K562 (cell line): ENCODE measurements around the gene IGIP. TPM values are rescaled to one million over a fixed set of nuclear protein-coding genes. Genes with fewer than 3 reads are reported as not detected.
A peak's percentile ranks its signal among the peaks of the same experiment; 100 is the strongest.

ENCODE experiments used
- DMBX1 ChIP-seq: fragments of 250-450 bp; sonication (Bioruptor Pico); IDR thresholded peaks from 2 replicates; pipeline ENCODE4 v1.8.0; 2022; ENCODE audit warnings: inconsistent platforms, mild to moderate bottlenecking, moderate library complexity, borderline replicate concordance
- HDAC2 ChIP-seq: fragments of 450-650 bp; IDR thresholded peaks from 2 replicates; pipeline ENCODE4 v1.6.1; 2016; ENCODE audit warnings: mild to moderate bottlenecking
- HMG20B ChIP-seq: fragments of 250-450 bp; sonication (Bioruptor Pico); IDR thresholded peaks from 2 replicates; pipeline ENCODE4 v1.5.0; 2021; ENCODE audit warnings: mild to moderate bottlenecking
- YY1 ChIP-seq, 3 experiments: IDR thresholded peaks; 2 replicates each; pipeline ENCODE4 v1.6.1; 2011; ENCODE audit warnings: low read length in 2 of 3, mild to moderate bottlenecking in 2 of 3, moderate library complexity in 2 of 3, borderline replicate concordance in 1 of 3, control low read depth in 1 of 3, low read depth in 1 of 3; ENCODE audit not compliant: insufficient read depth in 3 of 3, insufficient replicate concordance in 2 of 3, control insufficient read depth in 1 of 3, insufficient read length in 1 of 3; ENCODE audit errors: extremely low read depth in 1 of 3
- ZNF395 ChIP-seq: fragments of 200-800 bp; sonication (Bioruptor generic); IDR thresholded peaks from 2 replicates; pipeline ENCODE4 v1.6.1; 2017; ENCODE audit warnings: missing genetic modification characterization, missing compliant biosample characterization
- polyA plus RNA-seq, 8 experiments: library from polyadenylated mRNA; depleted of rRNA in 4 of 8; stranded (reverse) in 5 of 8; unstranded in 3 of 8; fragments of >200 nt; fragmentation: Nextera tagmentation in 2 of 8; fragmentation: Illumina TruSeq in 1 of 8; extraction: Ambion mirVana in 2 of 8; extraction: Trizol in 1 of 8; gene quantifications; 2 replicates each; pipeline versions ENCODE4 v1.2.1 to v1.2.3, GENCODE V29; 2011 to 2014; ENCODE audit warnings: inconsistent platforms in 1 of 8, missing spikeins in 1 of 8
- total RNA-seq, 7 experiments: library from RNA; depleted of rRNA in 6 of 7; stranded (reverse); fragments of >200 nt in 6 of 7; fragmentation: Illumina TruSeq in 2 of 7; extraction: Trizol in 2 of 7; gene quantifications; 2 replicates each; pipeline versions ENCODE4 v1.2.1 to v1.2.3, GENCODE V29; 2011 to 2021; ENCODE audit warnings: low replicate concordance in 1 of 7
- TF ChIP-seq, protein P1 (sequence below): fragments of 450-650 bp; IDR thresholded peaks from 2 replicates; pipeline ENCODE4 v1.6.1; 2016; ENCODE audit warnings: antibody characterized with exemption
- TF ChIP-seq, protein P2 (sequence below): fragments of 250-450 bp; sonication (Bioruptor Pico); IDR thresholded peaks from 2 replicates; pipeline ENCODE4 v1.5.1; 2021; ENCODE audit warnings: mild to moderate bottlenecking
- TF ChIP-seq, protein P3 (sequence below), 2 experiments: fragments of 450-650 bp; IDR thresholded peaks; 2 replicates each; pipeline ENCODE4 v1.6.1; 2016; ENCODE audit warnings: mild to moderate bottlenecking in 2 of 2, borderline replicate concordance in 1 of 2, low read depth in 1 of 2, moderate library complexity in 1 of 2

Gene IGIP
- total and polyA plus RNA-seq, 9 of the 15 experiments (the other 6 are each of a cell fraction or from before 2014, with no cell fraction given) = 0.52 to 1.6 (median 1.2) TPM

DNA sequence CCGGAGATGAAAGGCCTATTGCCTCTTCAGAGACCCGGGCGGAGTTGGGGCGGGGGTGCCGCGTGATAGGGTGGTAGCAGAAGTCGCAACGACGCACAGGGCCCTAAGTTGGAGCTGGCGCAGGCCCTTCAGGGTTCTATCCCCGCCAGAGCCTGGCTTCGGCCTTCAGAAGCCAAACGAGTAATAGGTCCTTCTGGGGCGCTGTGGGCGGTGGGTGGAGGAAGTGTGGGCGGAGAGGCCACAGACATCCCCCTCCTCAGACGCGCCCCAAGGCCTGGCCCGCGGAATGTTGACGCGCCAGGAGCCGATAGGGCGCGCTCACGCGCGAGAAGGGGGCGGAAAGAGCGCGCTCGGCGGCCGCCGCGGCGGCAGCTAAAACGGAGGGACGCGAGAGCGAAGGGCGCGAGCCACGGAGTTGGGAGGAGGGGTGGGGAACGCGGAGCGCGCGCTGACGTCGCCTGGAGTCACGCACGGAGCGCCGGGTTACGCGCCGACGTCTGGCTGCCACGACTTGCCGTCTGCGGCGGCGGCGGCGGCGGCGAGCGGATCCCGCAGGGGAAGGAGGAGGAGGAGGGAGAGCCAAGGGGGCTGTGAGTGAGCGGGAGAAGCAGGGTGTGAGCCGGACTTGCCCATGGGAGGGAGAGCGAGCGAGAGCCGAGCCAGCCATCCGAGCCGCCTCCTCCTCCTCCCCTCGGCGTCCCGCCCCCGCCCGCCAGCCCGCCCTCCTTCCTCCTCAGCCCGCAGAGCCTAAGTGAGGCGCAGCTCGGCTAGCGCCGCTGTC is 18.2 kb upstream of the IGIP start (continued):
- TF ChIP-seq HDAC2 (peak; percentile 45; the same call in 1 of the 2 replicates), ZNF395 (peak; percentile 87), HMG20B (CRISPR knock-in tag) (no peak), YY1 (IDR thresholded peaks at IDR 0.05; ENCODE audit: borderline replicate concordance in 1 of 3, control insufficient read depth in 1 of 3, extremely low read depth in 1 of 3, insufficient read depth in 3 of 3, insufficient read length in 1 of 3, insufficient replicate concordance in 2 of 3, low read depth in 1 of 3, low read length in 2 of 3) (peak in 1 of 3 experiments; percentile 26), DMBX1 (CRISPR knock-in tag) (no peak)
- TF ChIP-seq, protein P1, sequence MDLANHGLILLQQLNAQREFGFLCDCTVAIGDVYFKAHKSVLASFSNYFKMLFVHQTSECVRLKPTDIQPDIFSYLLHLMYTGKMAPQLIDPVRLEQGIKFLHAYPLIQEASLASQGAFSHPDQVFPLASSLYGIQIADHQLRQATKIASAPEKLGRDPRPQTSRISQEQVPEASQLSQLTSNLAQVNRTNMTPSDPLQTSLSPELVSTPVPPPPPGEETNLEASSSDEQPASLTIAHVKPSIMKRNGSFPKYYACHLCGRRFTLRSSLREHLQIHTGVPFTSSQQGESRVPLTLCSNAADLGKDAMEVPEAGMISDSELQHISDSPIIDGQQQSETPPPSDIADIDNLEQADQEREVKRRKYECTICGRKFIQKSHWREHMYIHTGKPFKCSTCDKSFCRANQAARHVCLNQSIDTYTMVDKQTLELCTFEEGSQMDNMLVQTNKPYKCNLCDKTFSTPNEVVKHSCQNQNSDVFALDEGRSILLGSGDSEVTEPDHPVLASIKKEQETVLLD = peak; percentile 90
- TF ChIP-seq, protein P2, sequence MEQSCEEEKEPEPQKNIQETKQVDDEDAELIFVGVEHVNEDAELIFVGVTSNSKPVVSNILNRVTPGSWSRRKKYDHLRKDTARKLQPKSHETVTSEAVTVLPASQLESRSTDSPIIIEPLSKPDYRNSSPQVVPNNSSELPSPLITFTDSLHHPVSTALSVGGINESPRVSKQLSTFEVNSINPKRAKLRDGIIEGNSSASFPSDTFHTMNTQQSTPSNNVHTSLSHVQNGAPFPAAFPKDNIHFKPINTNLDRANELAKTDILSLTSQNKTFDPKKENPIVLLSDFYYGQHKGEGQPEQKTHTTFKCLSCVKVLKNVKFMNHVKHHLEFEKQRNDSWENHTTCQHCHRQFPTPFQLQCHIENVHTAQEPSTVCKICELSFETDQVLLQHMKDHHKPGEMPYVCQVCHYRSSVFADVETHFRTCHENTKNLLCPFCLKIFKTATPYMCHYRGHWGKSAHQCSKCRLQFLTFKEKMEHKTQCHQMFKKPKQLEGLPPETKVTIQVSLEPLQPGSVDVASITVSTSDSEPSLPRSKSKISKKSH (CRISPR knock-in tag) = no peak
- TF ChIP-seq, protein P3, sequence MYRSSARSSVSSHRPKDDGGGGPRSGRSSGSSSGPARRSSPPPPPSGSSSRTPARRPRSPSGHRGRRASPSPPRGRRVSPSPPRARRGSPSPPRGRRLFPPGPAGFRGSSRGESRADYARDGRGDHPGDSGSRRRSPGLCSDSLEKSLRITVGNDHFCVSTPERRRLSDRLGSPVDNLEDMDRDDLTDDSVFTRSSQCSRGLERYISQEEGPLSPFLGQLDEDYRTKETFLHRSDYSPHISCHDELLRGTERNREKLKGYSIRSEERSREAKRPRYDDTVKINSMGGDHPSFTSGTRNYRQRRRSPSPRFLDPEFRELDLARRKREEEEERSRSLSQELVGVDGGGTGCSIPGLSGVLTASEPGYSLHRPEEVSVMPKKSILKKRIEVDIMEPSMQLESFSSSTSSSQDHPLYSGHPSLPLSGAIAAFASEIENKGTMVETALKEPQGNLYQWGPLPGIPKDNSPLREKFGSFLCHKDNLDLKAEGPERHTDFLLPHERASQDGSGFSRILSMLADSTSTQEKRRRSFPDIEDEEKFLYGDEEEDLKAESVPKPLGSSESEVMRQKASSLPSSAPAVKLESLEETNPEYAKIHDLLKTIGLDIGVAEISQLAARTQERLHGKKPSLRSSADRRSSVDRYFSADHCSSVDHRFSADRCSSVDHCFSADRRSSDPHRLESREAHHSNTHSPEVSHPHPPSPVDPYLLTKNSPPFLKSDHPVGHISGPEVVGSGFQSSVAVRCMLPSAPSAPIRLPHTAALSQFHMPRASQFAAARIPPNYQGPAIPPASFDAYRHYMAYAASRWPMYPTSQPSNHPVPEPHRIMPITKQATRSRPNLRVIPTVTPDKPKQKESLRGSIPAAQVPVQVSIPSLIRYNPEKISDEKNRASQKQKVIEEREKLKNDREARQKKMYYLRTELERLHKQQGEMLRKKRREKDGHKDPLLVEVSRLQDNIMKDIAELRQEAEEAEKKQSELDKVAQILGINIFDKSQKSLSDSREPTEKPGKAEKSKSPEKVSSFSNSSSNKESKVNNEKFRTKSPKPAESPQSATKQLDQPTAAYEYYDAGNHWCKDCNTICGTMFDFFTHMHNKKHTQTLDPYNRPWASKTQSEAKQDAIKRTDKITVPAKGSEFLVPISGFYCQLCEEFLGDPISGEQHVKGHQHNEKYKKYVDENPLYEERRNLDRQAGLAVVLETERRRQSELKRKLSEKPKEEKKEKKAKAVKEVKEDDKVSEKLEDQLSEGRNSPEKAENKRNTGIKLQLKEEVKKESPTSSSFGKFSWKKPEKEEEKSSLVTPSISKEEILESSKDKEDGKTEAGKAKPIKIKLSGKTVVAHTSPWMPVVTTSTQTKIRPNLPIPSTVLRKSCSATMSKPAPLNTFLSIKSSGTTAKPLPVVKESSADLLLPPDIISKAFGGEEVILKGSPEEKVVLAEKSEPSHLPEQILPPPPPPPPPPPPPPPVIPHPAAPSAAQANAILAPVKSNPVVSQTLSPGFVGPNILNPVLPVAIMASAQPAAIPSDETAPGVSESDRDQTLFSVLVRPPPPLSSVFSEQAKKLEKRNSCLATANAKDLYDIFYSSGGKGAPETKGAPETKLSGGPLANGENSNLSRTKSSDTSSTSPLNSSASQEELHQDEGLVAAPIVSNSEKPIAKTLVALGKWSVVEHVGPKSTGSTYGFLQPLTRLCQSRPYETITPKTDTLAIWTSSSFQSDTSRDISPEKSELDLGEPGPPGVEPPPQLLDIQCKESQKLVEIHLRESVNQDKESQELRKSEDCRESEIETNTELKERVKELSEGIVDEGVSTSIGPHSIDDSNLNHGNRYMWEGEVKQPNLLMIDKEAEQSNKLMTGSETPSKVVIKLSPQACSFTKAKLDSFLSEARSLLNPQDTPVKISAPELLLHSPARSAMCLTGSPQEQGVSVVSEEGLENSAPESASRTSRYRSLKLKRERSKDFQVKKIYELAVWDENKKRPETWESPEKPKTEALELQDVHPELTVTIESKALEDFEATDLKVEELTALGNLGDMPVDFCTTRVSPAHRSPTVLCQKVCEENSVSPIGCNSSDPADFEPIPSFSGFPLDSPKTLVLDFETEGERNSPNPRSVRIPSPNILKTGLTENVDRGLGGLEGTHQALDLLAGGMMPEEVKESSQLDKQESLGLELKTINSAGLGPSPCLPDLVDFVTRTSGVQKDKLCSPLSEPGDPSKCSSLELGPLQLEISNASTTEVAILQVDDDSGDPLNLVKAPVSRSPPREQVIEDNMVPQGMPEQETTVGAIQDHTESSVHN (IDR thresholded peaks at IDR 0.05; ENCODE audit: borderline replicate concordance in 1 of 2, low read depth in 1 of 2) = no peak
